ENCODE measurements around the gene NF2.

The NF2 gene

DNA sequence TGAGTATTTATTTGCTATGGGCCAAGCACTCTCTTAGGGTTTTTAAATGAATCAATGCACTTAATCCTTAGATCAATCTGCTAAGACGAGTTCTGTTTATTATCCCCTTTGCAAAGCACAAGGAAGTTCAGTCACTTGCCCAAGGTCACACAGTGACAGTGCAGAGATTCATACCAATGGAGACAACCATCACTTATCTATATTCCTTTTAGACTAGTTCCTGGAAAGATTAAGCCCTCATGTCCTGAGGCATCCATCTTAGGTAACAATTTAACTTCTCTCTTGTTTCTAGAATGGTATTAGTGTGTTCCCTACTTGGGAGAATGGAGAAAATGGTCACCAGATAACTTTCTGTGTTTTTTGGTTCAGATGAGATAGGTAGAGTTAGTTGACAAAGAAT, 28.3 kb downstream of the NF2 start:
- H3K4me3 ChIP-seq (ENCODE audit: low read depth, low read length) = no peak overlapping the region
- in situ Hi-C loops (cut with HindIII; ENCODE audit: low pct_ligation_motif_present, low sequenced_read_pairs) = no loop called here
- DNase-seq = no peak
- H3K36me3 ChIP-seq (replicated peaks) = no peaks in the 10 kb centered on the region
- no peaks in the 10 kb centered on the region for H3K27me3 ChIP-seq (replicated peaks)
- TF ChIP-seq, protein P1, sequence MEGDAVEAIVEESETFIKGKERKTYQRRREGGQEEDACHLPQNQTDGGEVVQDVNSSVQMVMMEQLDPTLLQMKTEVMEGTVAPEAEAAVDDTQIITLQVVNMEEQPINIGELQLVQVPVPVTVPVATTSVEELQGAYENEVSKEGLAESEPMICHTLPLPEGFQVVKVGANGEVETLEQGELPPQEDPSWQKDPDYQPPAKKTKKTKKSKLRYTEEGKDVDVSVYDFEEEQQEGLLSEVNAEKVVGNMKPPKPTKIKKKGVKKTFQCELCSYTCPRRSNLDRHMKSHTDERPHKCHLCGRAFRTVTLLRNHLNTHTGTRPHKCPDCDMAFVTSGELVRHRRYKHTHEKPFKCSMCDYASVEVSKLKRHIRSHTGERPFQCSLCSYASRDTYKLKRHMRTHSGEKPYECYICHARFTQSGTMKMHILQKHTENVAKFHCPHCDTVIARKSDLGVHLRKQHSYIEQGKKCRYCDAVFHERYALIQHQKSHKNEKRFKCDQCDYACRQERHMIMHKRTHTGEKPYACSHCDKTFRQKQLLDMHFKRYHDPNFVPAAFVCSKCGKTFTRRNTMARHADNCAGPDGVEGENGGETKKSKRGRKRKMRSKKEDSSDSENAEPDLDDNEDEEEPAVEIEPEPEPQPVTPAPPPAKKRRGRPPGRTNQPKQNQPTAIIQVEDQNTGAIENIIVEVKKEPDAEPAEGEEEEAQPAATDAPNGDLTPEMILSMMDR (IDR thresholded peaks at IDR 0.05; ENCODE audit: low read depth, low read length, missing control alignments) = no peak
- H3K27ac ChIP-seq = no peak overlapping the region

DNA sequence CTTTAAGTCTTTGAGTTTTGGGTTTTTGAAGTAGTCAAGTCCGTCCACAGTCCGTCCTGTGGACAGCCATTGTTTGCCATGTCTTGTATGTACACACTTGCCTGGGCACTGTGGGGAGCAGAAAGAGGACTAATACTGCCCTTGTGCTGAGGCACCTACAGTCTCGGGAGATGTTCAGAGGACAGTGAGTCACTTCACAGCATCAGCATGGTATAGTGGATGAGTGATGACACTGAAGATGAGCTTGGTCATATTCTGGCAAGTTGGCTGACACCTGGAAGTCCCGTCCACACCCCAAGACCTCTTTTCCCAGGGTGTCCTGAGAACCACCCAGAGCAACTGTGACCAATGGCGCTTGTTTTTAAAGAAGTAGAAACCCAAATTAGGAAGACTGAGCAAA, 29.2 kb downstream of the NF2 start:
- in situ Hi-C loops (cut with HindIII; ENCODE audit: low pct_ligation_motif_present, low sequenced_read_pairs) = no loop called here
- no peak for DNase-seq
- Histone ChIP-seq H3K4me3 (ENCODE audit: low read depth, low read length) (no peak overlapping the region), H3K36me3 (replicated peaks) (peaks cover under 1% of the 10 kb centered on the region), H3K27ac (no peak overlapping the region), H3K27me3 (replicated peaks) (no peaks in the 10 kb centered on the region)
- TF ChIP-seq, protein P1 (IDR thresholded peaks at IDR 0.05; ENCODE audit: low read depth, low read length, missing control alignments) = no peak

DNA sequence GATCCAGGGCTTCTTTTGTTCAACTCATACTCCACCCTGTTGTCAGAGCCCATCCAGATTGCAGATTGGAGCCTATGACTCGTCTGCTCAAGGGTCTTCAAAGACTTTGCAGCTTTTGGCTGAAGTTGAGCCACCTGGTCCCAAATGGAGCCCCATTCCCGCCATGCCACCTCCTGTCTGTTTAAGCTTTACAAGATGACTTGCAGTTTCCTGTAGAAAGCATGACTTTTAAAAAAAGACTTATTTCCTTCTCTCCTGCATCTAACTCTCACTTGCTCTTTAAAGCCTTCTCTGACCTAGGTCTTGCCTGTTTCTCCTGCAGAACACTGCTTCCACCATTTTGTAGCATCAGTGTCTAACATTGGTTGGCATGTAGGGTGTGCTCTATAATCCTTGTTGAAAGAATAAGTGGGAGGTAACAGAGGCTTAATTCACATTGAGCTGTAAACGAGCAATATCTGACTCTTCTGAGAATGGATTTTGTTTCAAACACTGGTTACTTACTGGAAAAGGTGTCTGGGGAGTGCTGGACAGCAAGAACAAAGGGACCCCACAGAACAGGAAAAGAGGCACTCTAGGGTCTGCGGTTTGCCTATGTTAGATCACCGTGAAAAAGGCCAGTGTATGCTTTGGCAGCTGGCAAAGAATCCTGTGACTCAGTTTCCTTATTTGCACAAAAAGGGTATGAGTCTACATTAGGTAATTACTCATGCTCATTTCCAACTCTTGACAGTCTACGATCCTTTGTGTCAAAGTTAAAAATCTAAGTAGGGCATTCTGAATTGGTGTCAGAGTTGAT, 30.3 kb downstream of the NF2 start:
- in situ Hi-C loops (cut with HindIII; ENCODE audit: low pct_ligation_motif_present, low sequenced_read_pairs) = no loop called here
- no peak overlapping the region for H3K27ac ChIP-seq
- no peak for DNase-seq

DNA sequence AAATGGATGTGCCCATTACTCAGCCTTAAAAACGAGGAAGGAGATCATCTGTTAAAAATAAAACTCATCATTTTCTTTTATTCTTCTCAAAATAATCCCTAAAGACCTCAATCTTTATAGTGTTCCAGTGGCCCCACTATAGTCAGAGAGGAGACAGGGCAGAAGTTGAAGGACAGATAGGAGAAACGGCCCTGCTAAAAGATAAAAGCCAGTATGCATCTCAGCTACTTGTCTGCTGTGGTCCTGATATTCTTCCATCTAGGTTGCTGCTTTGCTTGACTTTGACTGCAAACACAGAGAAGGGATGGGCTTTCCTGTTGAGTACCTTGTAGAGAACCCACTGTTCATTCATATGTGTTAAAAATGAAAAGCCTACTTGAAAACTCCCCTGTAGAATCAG, 31.4 kb downstream of the NF2 start:
- Histone ChIP-seq H3K4me3 (ENCODE audit: low read depth, low read length) (no peak overlapping the region), H3K27ac (no peak overlapping the region), H3K36me3 (replicated peaks) (peaks cover 3% of the 10 kb centered on the region), H3K27me3 (replicated peaks) (no peaks in the 10 kb centered on the region)
- TF ChIP-seq, protein P1 (IDR thresholded peaks at IDR 0.05; ENCODE audit: low read depth, low read length, missing control alignments) = no peak
- DNase-seq = no peak
- in situ Hi-C loops (cut with HindIII; ENCODE audit: low pct_ligation_motif_present, low sequenced_read_pairs) = no loop called here

More for the DNA sequence above, 30.3 kb downstream of the NF2 start:
- peaks cover 3% of the 10 kb centered on the region for H3K36me3 ChIP-seq (replicated peaks)
- H3K4me3 ChIP-seq (ENCODE audit: low read depth, low read length) = no peak overlapping the region
- TF ChIP-seq, protein P1 (IDR thresholded peaks at IDR 0.05; ENCODE audit: low read depth, low read length, missing control alignments) = no peak
- H3K27me3 ChIP-seq (replicated peaks) = no peaks in the 10 kb centered on the region

DNA sequence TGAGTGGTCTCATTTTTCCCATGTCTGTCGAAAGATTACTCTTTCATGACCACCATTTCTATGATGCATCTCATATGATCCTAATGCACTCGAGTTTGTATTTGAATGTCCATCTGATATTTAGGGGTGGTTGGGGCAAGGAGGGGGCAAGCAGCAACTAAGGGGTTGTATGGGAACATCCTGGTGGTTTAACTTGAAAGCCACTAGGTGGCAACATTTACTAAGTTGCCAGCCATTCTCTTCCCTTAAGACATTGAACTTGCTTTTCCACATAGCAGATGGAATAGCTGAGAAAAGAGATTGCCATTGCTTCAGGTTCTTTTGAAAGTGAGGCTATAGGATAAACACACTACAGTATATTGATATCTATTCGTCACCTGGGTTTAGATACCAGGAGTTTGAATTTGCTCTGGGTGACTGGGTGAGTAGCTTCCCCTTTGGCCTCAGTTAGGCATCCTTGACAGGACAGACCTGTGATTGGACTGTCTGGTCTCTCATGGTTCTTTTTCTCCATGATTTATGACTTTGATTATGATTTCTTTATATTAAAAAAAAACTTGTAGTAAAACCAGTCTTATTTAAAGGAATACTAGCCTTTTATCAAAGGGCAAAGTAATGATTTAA, 32.4 kb downstream of the NF2 start:
- Histone ChIP-seq H3K27ac (no peak overlapping the region), H3K36me3 (replicated peaks) (peaks cover 3% of the 10 kb centered on the region), H3K27me3 (replicated peaks) (no peaks in the 10 kb centered on the region), H3K4me3 (ENCODE audit: low read depth, low read length) (no peak overlapping the region)
- in situ Hi-C loops (cut with HindIII; ENCODE audit: low pct_ligation_motif_present, low sequenced_read_pairs) = no loop called here
- TF ChIP-seq, protein P1 (IDR thresholded peaks at IDR 0.05; ENCODE audit: low read depth, low read length, missing control alignments) = peak; percentile 74
- DNase-seq = no peak

All from brain microvascular endothelial cell (primary cell).